HEK293T (cell line): ENCODE data around the gene ZNF594.

Source experiments
- BHLHE40 ChIP-seq: fragments of 450-650 bp; IDR thresholded peaks from 2 replicates; pipeline ENCODE4 v1.6.1; 2016; ENCODE audit warnings: mild to moderate bottlenecking, moderate library complexity, borderline replicate concordance
- FOXA1 ChIP-seq: fragments of 450-650 bp; IDR thresholded peaks from 2 replicates; pipeline ENCODE4 v1.6.1; 2016; ENCODE audit warnings: mild to moderate bottlenecking
- FOXK2 ChIP-seq: fragments of 450-650 bp; IDR thresholded peaks from 2 replicates; pipeline ENCODE4 v1.6.1; 2016; ENCODE audit warnings: mild to moderate bottlenecking
- TARDBP ChIP-seq: fragments of 450-650 bp; IDR thresholded peaks from 2 replicates; pipeline ENCODE4 v1.6.1; 2016

- TF ChIP-seq FOXA1 (no peak), TARDBP (no peak), FOXK2 (no peak), BHLHE40 (no peak)
These were observed 7.4 kb downstream of the ZNF594 start for GRCh38 chr17:5184288-5184687.
